NB4 (cell line): ENCODE results near the gene MARS1.

ENCODE experiments used
- CTCF ChIP-seq: IDR thresholded peaks from one replicate; pipeline ENCODE4 v1.5.1; 2012; ENCODE audit warnings: low read depth, low read length
- MAX ChIP-seq: IDR thresholded peaks from 2 replicates; pipeline ENCODE4 v1.6.1; 2011; ENCODE audit warnings: low read depth, low read length
- MYC ChIP-seq: IDR thresholded peaks from 2 replicates; pipeline ENCODE4 v1.6.1; 2011; ENCODE audit warnings: low read depth, low read length
- POLR2A ChIP-seq: IDR thresholded peaks from 2 replicates; pipeline ENCODE4 v1.6.1; 2011; ENCODE audit warnings: mild to moderate bottlenecking; ENCODE audit not compliant: insufficient read length; ENCODE audit errors: extremely low read depth

- TF ChIP-seq CTCF, result no peak
- TF ChIP-seq POLR2A, result no peak
- no peak for TF ChIP-seq MAX
- no peak for TF ChIP-seq MYC
Measured at GRCh38 chr12:57552835-57553313, 65.0 kb downstream of the MARS1 start.
